HG03135 (cell line): ENCODE results near the gene SALL3.
"Not testable (repeated sequence)": the region's sequence is repeated elsewhere in the genome, so short reads cannot be mapped to it uniquely, and the experiment has no call there.

ENCODE experiments used
- ATAC-seq: cut with Tn5 transposase; IDR thresholded peaks from one replicate; pipeline ENCODE4 v1.9.1; 2021; ENCODE audit warnings: mild to moderate bottlenecking, moderate library complexity; ENCODE audit not compliant: unreplicated experiment

SALL3 gene

DNA sequence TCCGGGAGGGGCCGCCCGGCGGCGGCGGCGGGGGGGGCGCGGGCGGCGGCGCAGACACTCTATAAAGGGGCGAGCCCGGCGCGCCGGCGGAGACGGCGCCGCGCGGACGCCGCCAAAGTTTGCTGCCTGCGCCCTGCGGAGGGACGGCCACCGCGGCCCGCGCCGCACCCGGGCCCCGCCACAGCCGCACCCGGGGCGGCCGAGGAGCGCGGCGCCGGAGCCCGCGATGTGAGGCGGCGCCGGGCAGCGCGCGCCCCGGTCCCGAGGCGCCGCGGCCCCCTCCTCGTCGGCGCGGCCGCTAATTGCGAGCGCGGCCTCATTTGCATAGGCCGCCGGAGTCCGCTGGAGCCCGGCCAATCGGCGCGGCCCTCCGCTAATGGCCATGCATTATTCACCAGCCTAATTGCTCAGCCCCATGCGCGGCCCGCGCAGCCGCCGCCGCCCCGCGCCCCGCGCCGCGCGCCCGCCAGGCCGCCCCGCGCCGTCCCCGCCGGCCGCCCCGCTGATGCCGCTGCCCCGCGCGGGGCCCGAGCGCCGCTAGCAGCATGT is at the start of gene SALL3:
Gene SALL3, plus strand, starts transcription at position 89 of the 549 bp plus-strand sequence. Its CDS starts 457 bp downstream, at position 546.
- no peak for ATAC-seq

DNA sequence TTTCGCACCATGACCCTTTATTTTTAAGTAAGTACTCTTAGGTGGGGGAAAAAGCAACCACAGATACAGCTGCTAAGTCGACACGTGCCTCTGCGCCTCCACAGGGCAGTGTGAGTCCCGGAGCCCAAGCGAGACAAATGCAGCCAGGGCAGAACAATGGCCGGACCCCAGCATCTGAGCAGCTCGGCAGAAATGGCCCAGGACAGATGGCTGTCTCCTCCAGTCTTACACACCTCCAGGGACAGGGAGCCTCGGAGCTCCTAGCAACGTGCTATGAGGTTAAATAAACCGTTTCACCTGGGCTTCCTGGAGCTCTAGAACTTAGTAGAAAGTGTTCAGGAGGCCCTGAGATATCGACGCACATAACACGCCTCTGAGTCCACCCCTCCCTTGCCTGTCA is 47.3 kb upstream of the SALL3 start:
- ATAC-seq = no peak

DNA sequence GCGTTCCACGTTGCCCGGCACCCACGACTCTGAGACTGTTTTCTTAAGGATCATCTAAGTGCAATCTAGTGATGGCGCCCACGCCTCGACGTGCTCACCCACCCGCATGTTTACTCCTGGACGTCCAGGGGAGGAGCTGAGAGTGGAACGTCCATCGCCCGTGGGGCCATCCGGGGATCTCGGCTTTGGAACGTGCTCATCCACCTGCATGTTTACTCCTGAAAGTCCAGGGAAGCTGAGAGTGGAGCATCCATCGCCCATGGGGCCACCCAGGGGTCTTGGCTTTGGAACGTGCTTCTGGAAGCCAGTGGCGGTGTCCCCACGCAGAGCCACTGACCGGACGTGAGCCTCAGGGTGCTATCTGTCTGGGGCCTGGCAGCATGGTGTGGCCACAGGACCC is 45.6 kb upstream of the SALL3 start:
- no peak for ATAC-seq

DNA sequence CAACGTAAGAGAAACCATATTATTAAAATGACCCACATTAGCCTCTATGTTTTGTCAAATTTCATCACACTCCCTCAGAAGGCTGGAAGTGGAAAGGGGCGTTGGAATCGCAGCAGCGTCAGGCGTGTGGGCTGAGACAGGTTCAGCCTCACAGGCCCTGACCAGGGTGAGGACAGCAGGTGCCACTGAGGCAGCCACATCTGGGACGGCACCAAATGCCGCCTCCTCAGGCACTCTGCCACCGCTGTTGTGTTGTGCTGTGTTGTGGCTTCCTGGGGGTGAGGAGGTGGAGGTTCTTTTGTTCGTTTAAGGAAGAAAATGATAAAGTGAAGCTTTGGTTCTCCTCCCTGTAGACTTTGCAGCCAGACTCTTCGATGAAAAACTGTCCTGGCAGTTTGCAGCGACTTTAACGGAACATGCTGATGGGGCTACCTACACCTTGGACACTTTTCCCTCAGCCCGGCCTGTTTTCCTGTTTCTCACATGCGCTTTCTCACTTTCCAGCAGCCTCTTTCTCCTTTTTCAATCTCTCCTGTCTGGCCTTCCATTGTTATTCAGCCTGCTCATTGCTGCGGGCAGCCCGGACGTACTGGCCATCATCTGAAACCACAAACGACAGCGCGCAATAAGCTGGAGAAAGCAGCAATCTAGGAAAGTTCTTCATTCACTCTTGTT is 44.9 kb upstream of the SALL3 start:
- ATAC-seq = no peak

DNA sequence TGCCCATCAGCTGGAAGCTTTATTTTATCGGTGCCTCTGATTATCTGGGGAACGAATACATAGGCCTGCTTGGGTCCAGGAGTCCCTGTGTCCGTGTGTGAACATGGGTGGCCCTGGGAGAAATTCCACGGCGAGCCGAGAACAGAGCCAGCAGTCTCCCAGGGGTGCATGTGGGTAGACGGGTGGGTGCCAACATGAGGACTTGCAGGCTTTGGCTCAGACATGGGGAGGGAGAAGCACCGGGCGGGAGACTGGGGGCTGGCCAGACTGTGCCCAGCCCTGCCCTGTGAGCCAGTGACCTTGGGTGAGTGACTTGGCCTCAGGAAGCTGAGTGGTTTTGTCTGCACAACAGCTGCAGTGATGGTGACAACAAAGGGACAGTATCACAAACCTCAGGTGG is 44.2 kb upstream of the SALL3 start:
- no peak for ATAC-seq

DNA sequence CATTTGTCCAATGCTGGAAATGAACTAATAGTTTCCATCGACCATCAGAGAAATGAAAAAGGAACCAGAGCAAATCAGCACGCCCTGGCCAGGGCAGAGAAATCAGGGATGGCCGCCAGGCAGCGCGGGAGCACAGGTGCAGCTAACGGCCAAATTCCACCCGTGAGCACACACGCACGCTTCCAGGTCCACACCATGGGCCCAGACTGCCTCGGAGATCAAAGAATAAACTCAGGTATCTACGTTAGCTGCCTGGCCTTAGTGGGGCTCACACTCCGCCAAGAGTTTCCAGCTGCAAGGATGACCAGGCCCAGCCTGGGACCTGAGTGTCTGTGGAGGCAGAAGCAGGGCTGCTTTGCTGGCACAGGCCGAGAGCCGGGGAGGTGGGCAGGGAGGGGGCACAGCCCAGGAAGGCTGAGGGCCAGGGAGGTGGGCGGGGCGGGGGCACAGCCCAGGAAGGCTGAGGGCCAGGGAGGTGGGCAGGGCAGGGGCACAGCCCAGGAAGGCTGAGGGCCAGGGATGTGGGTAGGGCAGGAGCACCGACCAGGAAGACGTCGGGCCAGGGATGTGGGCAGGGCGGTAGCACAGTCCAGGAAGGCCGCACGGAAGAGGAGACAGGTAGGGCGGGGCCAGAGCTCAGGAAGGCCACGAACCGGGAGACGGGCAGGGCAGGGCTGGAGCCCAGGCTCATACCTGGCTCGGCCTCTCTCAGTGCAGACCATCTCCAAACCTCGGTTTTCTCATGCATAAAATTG is 43.2 kb upstream of the SALL3 start:
- ATAC-seq = no peak

DNA sequence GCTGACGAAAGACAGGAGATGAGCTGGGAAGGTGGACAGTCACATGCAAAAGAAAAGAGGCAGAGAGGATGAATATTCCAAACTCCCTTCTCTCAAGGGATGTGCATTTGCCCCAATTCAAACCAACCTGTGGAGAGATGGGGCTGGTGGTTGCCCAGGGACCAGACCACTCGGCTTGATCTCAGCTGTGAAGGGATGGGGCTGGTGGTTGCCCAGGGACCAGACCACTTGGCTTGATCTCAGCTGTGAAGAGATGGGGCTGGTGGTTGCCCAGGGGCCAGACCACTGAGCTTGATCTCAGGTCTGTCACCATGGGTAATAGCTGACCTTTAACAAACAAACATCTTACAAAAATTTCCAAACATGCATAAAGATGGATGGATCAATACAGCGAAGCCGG is 42.5 kb upstream of the SALL3 start:
- ATAC-seq = no peak

DNA sequence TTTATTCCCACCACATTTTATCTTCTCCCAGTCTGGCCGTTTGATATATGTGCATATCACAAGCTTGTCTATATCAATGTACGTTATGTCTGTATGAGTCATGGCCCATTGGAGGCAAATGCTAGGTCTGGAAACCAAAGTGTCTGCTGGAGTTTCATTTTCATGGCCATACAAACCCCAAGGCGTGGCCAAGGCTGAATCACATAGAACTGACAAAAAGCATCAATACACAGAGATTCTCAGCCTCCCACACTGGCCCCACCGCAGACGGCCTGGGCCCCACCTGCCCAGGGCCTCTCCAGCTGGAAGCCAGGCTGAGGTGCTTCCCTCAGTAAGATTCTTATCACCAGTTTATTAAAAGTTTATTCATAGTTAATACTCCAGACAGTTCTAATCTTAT is 40.5 kb upstream of the SALL3 start:
- ATAC-seq = no peak

DNA sequence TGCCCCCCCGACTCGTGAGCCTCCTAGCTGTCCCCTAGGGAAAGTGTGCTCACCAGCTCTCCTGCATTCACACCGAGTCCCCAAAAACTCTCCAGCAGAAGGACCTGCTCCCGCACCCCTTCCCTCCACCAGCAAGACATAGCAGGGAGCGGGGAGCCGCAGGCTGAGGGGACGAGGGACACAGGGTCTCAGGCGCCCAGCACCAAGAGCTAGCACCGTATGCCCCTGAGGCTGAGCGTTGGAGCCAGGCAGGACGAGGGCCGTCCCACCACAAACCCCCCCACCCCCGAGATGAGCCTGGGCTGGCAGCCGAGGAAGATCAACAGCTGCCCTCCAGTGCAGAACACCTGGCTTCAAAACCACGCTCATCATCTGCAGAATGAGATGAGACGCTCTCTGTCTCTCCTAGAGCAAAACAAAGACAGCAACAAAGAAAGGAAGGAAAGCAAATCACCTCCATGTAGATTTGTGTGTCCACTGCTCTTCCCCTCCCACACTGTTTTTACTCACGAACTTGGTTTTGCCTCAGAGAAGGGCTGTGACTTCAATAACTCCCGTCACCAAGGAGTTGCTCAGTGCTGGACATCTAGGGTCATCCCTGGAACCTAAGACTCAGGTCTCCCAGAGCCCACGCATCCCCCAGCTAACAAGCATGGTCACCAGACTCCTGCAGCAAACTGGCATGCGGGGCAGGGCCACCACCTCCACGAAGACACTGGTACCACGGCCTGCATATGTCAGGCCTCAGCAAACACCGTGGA is 39.7 kb upstream of the SALL3 start:
- no peak for ATAC-seq

DNA sequence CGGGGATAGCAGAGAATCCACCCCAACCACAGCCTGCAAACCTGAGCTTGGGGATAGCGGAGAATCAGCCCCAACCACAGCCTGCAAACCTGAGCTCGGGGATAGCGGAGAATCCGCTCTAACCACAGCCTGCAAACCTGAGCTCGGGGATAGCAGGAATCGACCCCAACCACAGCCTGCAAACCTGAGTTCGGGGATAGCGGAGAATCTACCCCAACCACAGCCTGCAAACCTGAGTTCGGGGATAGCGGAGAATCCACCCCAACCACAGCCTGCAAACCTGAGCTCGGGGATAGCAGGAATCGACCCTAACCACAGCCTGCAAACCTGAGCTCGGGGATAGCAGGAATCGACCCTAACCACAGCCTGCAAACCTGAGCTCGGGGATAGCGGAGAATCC is 37.4 kb upstream of the SALL3 start:
- ATAC-seq = not testable (repeated sequence)

DNA sequence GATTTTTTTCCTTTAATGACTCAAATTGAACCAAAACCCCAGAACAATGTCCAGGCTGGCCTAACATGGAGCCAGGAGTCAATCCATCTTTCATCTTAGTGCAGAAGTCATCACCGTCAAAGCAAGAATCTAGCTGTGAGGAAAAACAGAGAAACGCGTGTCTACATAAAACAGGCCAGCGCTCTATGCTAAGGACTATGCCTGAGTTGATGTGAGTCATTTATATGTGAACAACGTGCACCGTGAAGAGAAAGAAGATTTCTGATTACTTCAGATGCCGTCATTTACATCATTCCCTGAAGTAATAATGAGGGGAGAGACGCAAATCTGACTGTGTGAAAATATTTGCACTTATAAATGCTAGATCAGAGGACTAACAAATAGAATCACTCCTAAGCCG is 34.0 kb upstream of the SALL3 start:
- no peak for ATAC-seq

DNA sequence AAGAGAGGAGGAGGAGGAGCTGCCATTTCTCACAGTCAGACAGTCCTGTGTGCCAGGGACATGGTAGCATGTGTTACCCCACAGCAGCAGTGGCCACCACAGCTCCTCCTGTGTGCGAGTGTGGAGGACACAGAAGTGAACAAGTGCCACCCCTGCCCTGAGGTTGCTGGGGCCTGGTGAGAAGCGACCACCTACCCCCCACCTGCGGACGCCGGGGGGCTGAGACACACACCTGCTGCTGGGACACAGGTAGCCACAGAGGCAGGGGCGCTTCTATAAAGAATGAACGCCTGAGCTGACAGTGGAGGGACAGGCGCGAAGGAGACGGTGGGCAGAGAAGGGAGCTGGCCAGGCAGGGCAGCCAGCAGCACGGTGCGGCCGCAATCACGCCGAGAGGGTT is 32.3 kb upstream of the SALL3 start:
- no peak for ATAC-seq

DNA sequence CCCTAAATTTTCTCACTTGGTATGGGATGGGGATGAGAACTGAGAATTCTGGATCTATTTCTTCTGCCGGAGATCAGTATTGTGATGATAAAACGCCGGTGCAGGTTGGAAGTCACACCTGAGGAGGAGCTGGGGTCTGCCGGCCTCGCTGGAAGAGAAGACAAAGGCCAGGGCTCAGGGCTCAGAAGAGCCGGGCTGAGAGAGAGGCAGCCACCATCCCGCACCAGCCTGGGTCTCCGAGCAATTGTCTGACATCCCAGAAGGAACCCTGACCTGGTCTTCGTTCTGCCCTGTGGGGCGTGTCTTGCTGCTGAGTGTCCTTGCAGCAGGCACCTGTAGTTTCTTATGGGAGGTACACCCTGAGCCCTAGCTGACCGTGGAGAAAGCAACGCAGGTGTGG is 31.4 kb upstream of the SALL3 start:
- ATAC-seq = no peak

DNA sequence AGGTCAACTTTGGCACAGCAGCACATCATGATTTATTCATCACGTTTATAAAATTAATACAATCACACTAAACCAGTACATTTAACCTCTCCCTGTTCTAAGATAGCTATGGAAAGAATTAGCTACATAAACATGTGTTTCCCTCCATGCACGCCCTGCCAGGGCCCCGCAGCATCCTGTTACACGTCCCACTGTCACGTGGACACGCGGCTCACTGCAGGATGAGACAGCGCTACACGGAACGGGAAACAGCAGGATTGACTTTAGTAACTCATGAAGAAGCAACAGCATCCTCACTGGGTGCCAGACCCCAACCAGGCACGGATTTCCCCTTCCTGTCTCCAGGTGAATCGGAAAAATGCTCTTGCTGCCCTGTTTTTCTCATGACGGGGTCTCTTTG is 30.9 kb upstream of the SALL3 start:
- no peak for ATAC-seq

DNA sequence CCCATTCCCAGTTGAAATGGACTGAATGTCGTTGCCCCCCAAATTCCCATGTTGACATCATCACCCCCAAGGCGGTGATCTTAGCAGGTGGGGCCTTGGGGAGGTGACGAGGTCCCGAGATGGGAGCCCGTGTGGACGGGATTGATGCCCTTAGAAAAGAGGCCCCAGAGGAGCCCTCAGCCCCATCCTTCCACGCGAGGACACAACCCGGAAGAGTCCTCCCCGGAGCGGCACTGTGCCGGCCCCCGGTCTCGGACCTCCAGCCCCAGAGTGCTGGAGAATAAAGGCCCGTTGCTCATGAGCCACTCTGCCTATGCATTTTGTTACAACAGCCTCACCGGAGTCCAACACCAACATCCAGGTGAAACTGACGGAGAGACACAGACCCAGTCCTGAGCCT is 30.4 kb upstream of the SALL3 start:
- ATAC-seq = no peak

DNA sequence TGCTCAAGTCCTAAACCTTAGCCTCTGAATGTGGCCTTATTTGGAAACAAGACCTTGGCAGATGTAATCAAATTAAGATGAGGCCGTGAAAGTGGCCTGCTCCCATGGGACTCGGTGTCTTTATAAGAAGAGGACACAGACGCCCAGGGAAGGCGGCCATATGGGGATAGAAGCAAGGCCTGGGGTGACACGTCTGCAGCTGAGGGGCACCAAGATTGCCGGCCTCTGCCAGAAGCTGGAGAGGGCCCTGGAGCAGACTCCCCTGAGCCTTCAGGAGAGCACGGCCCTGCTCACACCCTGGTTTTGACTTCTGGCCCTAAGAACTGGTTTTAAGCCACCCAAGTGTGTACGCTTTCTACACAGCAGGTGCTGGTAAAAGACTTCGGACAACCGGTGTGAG is 29.2 kb upstream of the SALL3 start:
- ATAC-seq = no peak

DNA sequence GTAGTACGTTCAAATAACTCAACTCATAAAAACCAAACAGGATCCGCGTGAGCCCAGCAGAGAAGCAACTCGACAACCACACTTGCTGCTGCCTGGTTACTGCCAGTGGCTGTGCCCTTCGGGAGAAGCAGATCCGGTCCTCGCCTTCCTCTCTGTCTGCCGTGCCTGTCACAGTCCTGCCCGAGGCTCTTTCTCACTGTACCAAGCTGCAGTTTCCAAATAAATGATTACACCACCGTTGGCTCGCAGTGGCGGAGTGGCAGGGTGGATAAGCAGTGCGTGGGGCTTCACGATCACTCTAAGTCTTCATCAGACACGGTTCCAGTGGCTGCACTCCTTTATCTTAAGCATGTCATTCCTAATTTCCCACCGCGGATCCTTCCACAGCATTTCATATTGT is 26.1 kb upstream of the SALL3 start:
- ATAC-seq = no peak

DNA sequence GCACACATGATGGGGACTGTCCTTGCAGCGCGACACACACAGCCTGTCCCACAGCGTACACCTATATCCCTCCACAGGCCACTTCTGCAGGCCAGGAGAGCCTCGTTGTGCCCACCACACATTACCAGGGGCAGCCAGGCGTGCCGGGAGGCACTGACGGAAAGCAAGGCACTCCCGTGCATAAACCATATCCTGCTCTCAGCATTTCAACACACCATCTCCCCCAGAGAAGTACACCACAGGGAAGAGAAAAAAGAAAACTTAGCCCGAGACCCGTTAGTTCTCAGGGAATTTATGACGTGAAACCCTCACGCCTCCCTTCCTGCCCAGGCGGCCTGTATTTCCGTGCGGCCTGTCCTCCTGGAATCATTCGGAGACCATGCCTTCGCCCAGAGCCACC is 24.6 kb upstream of the SALL3 start:
- ATAC-seq = no peak

DNA sequence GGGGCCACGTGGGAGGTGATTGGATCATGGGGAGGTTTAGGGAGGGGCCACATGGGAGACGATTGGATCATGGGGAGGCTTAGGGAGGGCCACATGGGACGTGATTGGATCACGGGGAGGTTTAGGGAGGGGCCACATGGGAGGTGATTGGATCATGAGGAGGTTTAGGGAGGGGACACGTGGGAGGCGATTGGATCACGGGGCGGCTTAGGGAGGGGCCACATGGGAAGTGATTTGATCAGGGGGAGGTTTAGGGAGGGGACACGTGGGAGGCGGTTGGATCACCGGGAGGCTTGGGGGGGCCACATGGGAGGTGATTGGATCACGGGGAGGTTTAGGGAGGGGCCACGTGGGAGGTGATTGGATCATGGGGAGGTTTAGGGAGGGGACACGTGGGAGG is 22.5 kb upstream of the SALL3 start:
- no peak for ATAC-seq

DNA sequence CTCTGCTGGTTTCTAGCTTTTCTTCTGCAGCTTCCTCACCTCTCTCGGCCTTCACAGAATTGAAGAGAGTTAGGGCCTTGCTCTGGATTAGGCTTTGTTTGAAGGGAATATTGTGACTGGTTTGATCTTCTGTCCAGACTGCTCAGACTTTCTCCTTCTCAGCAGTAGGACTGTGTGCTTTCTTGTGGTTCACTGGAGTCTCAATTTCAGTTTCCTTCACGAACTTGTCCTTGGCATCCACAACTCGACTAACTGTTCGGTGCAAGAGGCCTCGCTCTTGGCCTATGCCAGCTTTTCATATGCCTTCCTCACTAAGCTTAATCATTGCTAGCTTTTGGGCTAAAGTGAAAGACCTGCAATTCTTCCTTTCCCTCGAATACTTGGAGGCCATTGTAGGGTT is 18.9 kb upstream of the SALL3 start:
- ATAC-seq = no peak

DNA sequence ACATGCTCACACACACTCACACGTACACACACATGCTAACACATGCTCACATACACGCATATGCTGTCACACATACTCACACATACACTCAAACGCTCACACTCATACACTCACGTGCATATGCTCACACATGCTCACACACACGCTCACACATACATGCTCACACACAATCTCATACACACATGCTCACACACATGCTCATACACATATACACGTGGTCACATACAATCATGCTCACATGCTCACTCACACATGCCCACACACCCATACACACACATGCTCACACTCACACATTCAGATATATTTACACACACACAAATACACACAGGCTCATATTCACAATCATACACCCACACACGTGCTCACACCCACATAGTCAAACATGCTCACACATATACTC is 17.5 kb upstream of the SALL3 start:
- no peak for ATAC-seq

DNA sequence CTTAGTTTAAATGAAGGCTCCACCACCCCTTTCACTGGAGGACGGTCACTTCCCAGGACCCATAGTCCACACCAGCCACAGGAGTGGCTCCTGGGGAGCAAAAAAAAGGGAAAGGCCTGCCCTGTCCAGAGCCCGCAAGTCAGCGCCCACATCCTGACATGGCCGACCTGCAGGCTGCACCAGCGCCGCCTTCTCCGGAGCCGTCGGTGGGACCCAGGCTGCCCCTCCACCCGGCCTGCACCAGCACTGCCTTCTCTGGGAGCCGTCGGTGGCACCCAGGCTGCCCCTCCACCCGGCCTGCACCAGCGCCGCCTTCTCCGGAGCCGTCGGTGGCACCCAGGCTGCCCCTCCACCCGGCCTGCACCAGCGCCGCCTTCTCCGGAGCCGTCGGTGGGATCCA is 14.9 kb upstream of the SALL3 start:
- ATAC-seq = not testable (repeated sequence)
